ENCODE data around the gene SLC25A23. TPM values are rescaled to one million over a fixed set of nuclear protein-coding genes. Genes with fewer than 3 reads are reported as not detected.

The SLC25A23 gene
- total and polyA plus RNA-seq, 2 experiments from 2014 or later: 56.6 to 59.0 TPM

- H3K9me3 ChIP-seq (ENCODE audit: low read depth): no peaks in the 10 kb centered on the region
- H3K4me2 ChIP-seq: no peak overlapping the region
- no peaks in the 10 kb centered on the region for H3K27me3 ChIP-seq
- H2AFZ ChIP-seq: no peak overlapping the region
- H4K20me1 ChIP-seq (ENCODE audit: insufficient read depth, poor library complexity, severe bottlenecking): no peaks in the 10 kb centered on the region
- H3K79me2 ChIP-seq: no peaks in the 10 kb centered on the region
- no peak for DNase-seq (ENCODE audit: low spot score)
- no peaks in the 10 kb centered on the region for H3K36me3 ChIP-seq (replicated peaks; ENCODE audit: insufficient read depth, low read depth)
- no peaks in the 10 kb centered on the region for H3K4me1 ChIP-seq (ENCODE audit: insufficient read depth)
- TF ChIP-seq CTCF (IDR thresholded peaks at IDR 0.05; ENCODE audit: poor library complexity) (no peak), EZH2 (IDR thresholded peaks at IDR 0.05; ENCODE audit: borderline replicate concordance) (no peak), EZH2phosphoT487 (IDR thresholded peaks at IDR 0.05; ENCODE audit: low read depth, severe bottlenecking, unreplicated experiment) (no peak)
- no peak overlapping the region for H3K4me3 ChIP-seq
- H3K9me2 ChIP-seq (replicated peaks; ENCODE audit: insufficient read depth): no peaks in the 10 kb centered on the region
- WGBS (ENCODE audit: low lambda C conversion rate, missing lambda C conversion rate): 100% methylated on average over 2 of the region's 2 CpGs
- H3K27ac ChIP-seq: no peak overlapping the region
Measured at GRCh38 chr19:6452899-6453298, 6.7 kb downstream of the SLC25A23 start.

- no peaks in the 10 kb centered on the region for H3K9me2 ChIP-seq (replicated peaks; ENCODE audit: insufficient read depth)
- no peaks in the 10 kb centered on the region for H3K36me3 ChIP-seq (replicated peaks; ENCODE audit: insufficient read depth, low read depth)
- WGBS (ENCODE audit: low lambda C conversion rate, missing lambda C conversion rate): 97% methylated on average over 17 of the region's 19 CpGs
- H4K20me1 ChIP-seq (ENCODE audit: insufficient read depth, poor library complexity, severe bottlenecking): no peaks in the 10 kb centered on the region
- H3K79me2 ChIP-seq: no peaks in the 10 kb centered on the region
- H2AFZ ChIP-seq: no peak overlapping the region
- no peaks in the 10 kb centered on the region for H3K9me3 ChIP-seq (ENCODE audit: low read depth)
- H3K4me1 ChIP-seq (ENCODE audit: insufficient read depth): no peaks in the 10 kb centered on the region
- no peak for DNase-seq (ENCODE audit: low spot score)
- H3K4me3 ChIP-seq: no peak overlapping the region
- TF ChIP-seq EZH2 (IDR thresholded peaks at IDR 0.05; ENCODE audit: borderline replicate concordance) (no peak), EZH2phosphoT487 (IDR thresholded peaks at IDR 0.05; ENCODE audit: low read depth, severe bottlenecking, unreplicated experiment) (no peak), CTCF (IDR thresholded peaks at IDR 0.05; ENCODE audit: poor library complexity) (no peak)
- no peaks in the 10 kb centered on the region for H3K27me3 ChIP-seq
- no peak overlapping the region for H3K27ac ChIP-seq
- no peak overlapping the region for H3K4me2 ChIP-seq
Measured at GRCh38 chr19:6452223-6452614, 7.4 kb downstream of the SLC25A23 start.

GRCh38 chr19:6451583-6452222, 7.9 kb downstream of the SLC25A23 start:
- H3K36me3 ChIP-seq (replicated peaks; ENCODE audit: insufficient read depth, low read depth): no peaks in the 10 kb centered on the region
- no peaks in the 10 kb centered on the region for H3K9me2 ChIP-seq (replicated peaks; ENCODE audit: insufficient read depth)
- H3K4me1 ChIP-seq (ENCODE audit: insufficient read depth): no peaks in the 10 kb centered on the region
- WGBS (ENCODE audit: low lambda C conversion rate, missing lambda C conversion rate): 96% methylated on average over 7 of the region's 7 CpGs
- H2AFZ ChIP-seq: no peak overlapping the region
- no peak overlapping the region for H3K27ac ChIP-seq
- H3K27me3 ChIP-seq: no peaks in the 10 kb centered on the region
- no peak for DNase-seq (ENCODE audit: low spot score)
- no peaks in the 10 kb centered on the region for H3K9me3 ChIP-seq (ENCODE audit: low read depth)
- H4K20me1 ChIP-seq (ENCODE audit: insufficient read depth, poor library complexity, severe bottlenecking): no peaks in the 10 kb centered on the region
- no peak overlapping the region for H3K4me2 ChIP-seq
- H3K4me3 ChIP-seq: no peak overlapping the region
- no peaks in the 10 kb centered on the region for H3K79me2 ChIP-seq
- TF ChIP-seq EZH2phosphoT487 (IDR thresholded peaks at IDR 0.05; ENCODE audit: low read depth, severe bottlenecking, unreplicated experiment): no peak
- no peak for TF ChIP-seq EZH2 (IDR thresholded peaks at IDR 0.05; ENCODE audit: borderline replicate concordance)

- no peak overlapping the region for H3K4me2 ChIP-seq
- H3K9me3 ChIP-seq (ENCODE audit: low read depth): no peaks in the 10 kb centered on the region
- H3K9me2 ChIP-seq (replicated peaks; ENCODE audit: insufficient read depth): no peaks in the 10 kb centered on the region
- no peak for TF ChIP-seq EZH2 (IDR thresholded peaks at IDR 0.05; ENCODE audit: borderline replicate concordance)
- TF ChIP-seq CTCF (IDR thresholded peaks at IDR 0.05; ENCODE audit: poor library complexity): no peak
- TF ChIP-seq EZH2phosphoT487 (IDR thresholded peaks at IDR 0.05; ENCODE audit: low read depth, severe bottlenecking, unreplicated experiment): no peak
- no peaks in the 10 kb centered on the region for H3K36me3 ChIP-seq (replicated peaks; ENCODE audit: insufficient read depth, low read depth)
- H2AFZ ChIP-seq: no peak overlapping the region
- no peaks in the 10 kb centered on the region for H4K20me1 ChIP-seq (ENCODE audit: insufficient read depth, poor library complexity, severe bottlenecking)
- H3K27ac ChIP-seq: no peak overlapping the region
- H3K4me3 ChIP-seq: no peak overlapping the region
- 96% methylated on average over 5 of the region's 5 CpGs for WGBS (ENCODE audit: low lambda C conversion rate, missing lambda C conversion rate)
- DNase-seq (ENCODE audit: low spot score): no peak
- H3K79me2 ChIP-seq: no peaks in the 10 kb centered on the region
- H3K27me3 ChIP-seq: no peaks in the 10 kb centered on the region
- H3K4me1 ChIP-seq (ENCODE audit: insufficient read depth): no peaks in the 10 kb centered on the region
Measured at GRCh38 chr19:6450166-6450565, 9.4 kb downstream of the SLC25A23 start.
